LNCaP clone FGC (cell line): Measurements from ENCODE around the gene COL27A1.

Experiments
- DNase-seq: peaks from one replicate; pipeline ENCODE4 v3.0.0-alpha.2; 2011; ENCODE audit warnings: low read depth
- H3K4me3 ChIP-seq: 2 replicates; pipeline ENCODE4 v1.5.1; 2011; ENCODE audit warnings: mild to moderate bottlenecking, low read depth, low read length, control low read depth
- CTCF ChIP-seq: IDR thresholded peaks from 2 replicates; pipeline ENCODE4 v1.5.1; 2012; ENCODE audit warnings: mild to moderate bottlenecking; ENCODE audit not compliant: control insufficient read depth, insufficient read depth; ENCODE audit errors: extremely low read depth

COL27A1 gene

GRCh38 chr9:114247491-114247890 lies 92.2 kb downstream of the COL27A1 start:
- TF ChIP-seq CTCF, result no peak
- H3K4me3 ChIP-seq, result no peak overlapping the region
- DNase-seq, result no peak

GRCh38 chr9:114248299-114248707 lies 93.0 kb downstream of the COL27A1 start:
- no peak for DNase-seq
- no peak overlapping the region for H3K4me3 ChIP-seq
- TF ChIP-seq CTCF, result no peak

- TF ChIP-seq CTCF, result no peak
- H3K4me3 ChIP-seq, result no peak overlapping the region
- DNase-seq, result no peak
Measured at GRCh38 chr9:114249424-114250234, 94.3 kb downstream of the COL27A1 start.

- peak; percentile 38 for DNase-seq
- no peak overlapping the region for H3K4me3 ChIP-seq
- no peak for TF ChIP-seq CTCF
Measured at GRCh38 chr9:114250235-114250568, 94.9 kb downstream of the COL27A1 start.

GRCh38 chr9:114250648-114251047 lies 95.3 kb downstream of the COL27A1 start:
- TF ChIP-seq CTCF, result no peak
- no peak for DNase-seq
- no peak overlapping the region for H3K4me3 ChIP-seq

GRCh38 chr9:114252394-114252793 lies 97.1 kb downstream of the COL27A1 start:
- no peak for DNase-seq
- no peak for TF ChIP-seq CTCF

GRCh38 chr9:114256827-114257328 lies 101.5 kb downstream of the COL27A1 start:
- TF ChIP-seq CTCF, result no peak
- DNase-seq, result no peak
- no peak overlapping the region for H3K4me3 ChIP-seq

More at GRCh38 chr9:114252394-114252793, 97.1 kb downstream of the COL27A1 start:
- H3K4me3 ChIP-seq, result no peak overlapping the region
